ENCODE results near the gene SIGLEC9.

The SIGLEC9 gene

GRCh38 chr19:51097166-51097738 is 27.5 kb upstream of the SIGLEC9 start:
- DNase-seq (ENCODE audit: low read depth) = peak; percentile 47

DNA sequence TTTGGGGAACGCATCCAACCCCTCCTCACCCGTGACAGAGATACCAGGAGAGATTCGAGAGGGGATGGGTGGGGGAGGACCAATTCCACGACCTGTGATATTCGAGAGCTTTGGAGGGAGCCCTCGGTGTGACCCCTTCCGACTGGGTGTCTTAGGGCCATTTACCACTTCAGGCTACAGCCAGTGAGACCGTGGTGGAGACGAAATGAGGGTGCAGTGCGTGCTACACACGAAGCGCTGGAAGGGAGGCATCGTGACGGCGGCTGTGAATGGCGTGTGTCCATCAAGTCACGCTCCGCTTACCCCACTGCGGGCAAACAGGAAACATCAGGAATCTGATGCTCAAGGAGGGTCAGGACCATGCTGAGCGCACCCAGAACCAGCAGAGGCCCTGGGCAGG is 26.9 kb upstream of the SIGLEC9 start:
- no peak for DNase-seq (ENCODE audit: low read depth)

DNA sequence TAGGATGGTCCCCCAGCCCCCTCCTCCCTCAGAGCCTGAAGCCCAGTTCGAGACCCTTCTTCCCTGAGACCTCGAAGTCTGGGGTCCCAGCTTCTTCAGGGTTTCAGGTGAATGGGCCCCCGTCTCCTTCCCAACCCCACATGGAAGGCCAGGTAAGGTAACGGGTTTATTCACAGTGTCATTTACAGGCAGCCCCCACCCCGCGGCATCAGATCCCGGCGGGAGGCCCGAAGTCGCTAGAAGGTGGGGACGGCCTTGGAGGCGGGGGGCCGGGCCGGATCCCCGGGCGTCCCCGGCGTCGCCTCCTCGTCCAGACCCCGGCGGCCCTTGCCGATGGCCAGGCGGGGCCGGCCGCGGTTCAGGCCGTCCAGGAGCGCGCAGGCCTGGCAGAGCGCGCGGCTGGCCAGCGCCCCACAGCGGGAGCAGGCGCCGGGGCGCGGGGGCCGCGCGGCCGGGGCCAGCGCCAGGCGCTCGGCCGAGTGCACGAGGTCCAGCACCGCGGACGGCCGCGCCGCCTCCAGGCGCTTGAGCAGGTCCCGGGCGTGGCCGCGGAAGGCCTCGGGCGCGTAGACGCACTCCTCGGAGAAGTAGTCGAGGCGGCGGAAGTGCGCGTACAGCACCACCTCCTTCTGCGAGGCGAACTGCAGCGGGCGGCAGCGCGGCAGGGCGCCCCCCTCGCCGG is 26.2 kb upstream of the SIGLEC9 start:
- DNase-seq (ENCODE audit: low read depth) = peak; percentile 55

DNA sequence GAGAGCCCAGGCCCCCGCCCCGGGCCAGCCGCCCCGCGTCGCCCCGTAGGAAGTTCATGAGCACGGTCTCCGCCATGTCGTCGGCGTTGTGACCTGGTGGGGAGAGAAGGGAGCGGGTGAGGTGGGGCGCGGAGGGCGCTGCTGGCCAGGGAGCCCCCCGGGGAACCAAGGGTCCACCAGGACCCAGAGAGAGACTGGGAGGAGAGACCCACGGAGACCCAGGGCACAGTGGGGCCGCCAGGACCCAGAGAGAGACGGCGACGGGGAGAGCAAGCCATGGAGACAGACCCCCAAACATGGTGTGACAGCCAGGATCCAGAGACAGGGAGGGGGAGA is 25.7 kb upstream of the SIGLEC9 start:
- DNase-seq (ENCODE audit: low read depth) = no peak

- DNase-seq (ENCODE audit: low read depth) = peak; percentile 22
Measured at GRCh38 chr19:51100601-51101000, 24.1 kb upstream of the SIGLEC9 start.

- DNase-seq (ENCODE audit: low read depth) = peak; percentile 89
Measured at GRCh38 chr19:51101171-51101865, 23.4 kb upstream of the SIGLEC9 start.

DNA sequence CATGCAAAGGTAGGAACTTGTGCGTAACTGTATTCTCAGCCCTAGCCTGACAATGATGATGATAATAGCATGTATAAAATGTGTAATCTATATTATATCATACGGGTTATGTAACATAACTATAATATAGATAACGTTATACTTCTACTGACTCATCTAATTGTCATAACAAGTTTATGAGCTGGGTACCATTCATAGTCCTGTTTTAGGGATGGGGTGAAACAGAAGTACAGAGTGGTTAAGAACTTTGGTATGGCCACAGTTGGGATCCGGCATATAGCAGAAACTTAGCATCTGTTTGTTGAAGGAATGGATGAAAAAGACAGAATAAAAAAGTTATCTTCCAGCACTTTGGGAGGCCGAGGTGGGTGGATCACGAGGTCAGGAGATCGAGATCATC is 21.7 kb upstream of the SIGLEC9 start:
- no peak for DNase-seq (ENCODE audit: low read depth)

DNA sequence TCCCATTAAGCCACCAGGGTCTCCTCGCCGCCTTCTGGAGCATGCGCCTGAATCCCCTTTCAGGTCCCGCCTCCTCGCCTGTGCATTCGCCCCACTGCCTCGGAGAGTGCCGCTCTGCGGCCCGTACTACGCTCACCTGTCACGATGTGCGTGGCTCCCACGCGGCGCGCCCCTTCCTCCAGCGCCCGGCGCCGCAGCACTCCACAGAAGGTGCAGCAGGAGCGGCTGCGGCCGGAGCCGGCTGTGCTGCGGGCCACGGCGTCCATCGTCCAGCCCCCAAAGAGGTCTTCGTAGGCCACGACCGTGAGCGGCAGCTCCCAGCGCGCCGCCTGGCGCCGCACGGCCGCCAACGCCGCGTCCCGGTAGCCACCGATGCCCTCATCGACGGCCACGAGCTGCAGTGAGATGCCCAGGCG is 20.8 kb upstream of the SIGLEC9 start:
- no peak for DNase-seq (ENCODE audit: low read depth)

DNA sequence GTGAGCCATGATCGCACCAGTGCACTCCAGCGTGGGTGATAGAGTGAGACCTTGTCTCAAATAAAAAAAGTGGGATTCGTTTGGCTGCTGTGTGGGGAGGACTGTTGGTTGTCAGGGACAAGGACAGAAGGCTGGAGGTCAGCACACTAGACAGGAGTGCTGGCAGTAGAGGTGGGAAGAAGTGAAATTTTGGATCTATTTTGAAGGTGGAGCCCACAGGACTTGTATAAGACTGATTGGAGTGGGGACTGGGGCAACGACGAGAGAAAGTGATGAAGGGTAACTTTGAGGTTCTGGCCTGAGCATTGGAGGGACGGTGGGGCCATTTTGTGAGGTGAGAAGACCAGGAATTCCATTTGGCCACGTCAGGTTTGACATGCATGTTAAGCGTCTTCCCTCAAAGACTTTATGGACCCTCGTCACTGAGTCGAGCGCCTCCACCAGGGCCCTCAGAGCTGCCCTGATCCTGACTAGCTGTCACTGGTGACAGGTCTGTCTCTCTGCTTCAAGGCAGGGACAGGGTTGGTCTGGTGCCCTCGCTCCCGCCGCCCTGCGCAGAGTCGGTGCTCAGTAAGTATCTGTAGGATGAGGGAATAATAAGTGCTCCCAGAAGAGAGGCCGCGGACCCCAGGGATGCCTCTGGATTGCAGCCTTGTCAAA is 17.2 kb upstream of the SIGLEC9 start:
- no peak for DNase-seq (ENCODE audit: low read depth)

- peak; percentile 100 for DNase-seq (ENCODE audit: low read depth)
Measured at GRCh38 chr19:51108066-51108804, 16.5 kb upstream of the SIGLEC9 start, which contains the start of gene CTU1. CTU1 (minus strand) TSS chr19:51108409; CDS start chr19:51104569, 3,840 bp downstream.

- DNase-seq (ENCODE audit: low read depth) = no peak
Measured at GRCh38 chr19:51108805-51109146, 15.9 kb upstream of the SIGLEC9 start.

- no peak for DNase-seq (ENCODE audit: low read depth)
Measured at GRCh38 chr19:51110666-51110971, 14.1 kb upstream of the SIGLEC9 start.

DNA sequence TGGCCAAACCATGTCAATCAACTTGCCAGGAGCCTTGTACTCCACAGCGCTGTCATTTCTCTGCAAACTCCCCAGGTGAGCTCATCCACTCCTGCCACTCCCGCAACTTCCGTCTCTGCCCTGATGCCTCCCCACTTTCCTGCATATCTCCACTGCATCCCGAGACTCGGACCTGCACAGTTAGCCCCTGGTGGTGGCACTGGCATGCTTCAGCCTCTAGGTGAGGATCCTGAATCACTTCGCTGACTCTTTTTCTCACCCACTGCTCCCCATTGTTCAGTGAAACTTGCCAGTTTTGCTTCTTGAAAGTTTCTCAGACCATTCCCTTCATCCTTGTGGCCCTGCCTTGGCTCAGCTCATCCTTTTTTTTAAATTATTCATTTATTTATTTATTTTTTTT is 13.1 kb upstream of the SIGLEC9 start:
- no peak for DNase-seq (ENCODE audit: low read depth)

DNA sequence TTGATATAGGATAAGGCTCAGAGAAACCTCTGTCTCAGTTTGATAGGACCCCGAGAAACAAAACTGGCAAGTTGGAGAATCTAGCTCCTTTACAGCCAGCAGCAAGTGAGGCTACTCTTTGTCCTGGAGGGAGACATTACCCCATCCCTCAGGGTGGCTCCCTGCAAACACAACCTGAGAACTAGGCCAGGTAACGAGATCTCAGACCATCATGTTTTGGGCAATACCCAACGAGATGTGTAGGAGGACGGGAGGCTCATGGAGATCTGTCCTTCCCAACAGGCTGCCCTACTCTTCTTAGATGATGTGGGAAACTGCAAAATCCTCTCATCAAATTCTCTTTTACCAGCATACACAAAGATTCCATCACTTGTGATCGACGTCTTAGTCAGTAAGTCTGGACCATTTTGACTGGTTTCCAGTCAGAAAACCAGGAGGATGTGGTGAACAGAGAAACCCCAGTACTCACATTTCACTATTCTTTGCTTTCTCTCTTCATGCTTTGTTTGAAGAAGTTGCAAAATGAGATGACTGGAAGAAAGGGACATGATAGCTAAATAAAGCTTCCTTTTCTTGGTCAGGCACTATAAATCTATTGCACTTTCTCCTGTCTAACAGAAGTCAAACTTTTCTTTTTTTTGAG is 10.5 kb upstream of the SIGLEC9 start:
- no peak for DNase-seq (ENCODE audit: low read depth)

GRCh38 chr19:51116736-51117286 is 7.9 kb upstream of the SIGLEC9 start:
- DNase-seq (ENCODE audit: low read depth) = no peak

DNA sequence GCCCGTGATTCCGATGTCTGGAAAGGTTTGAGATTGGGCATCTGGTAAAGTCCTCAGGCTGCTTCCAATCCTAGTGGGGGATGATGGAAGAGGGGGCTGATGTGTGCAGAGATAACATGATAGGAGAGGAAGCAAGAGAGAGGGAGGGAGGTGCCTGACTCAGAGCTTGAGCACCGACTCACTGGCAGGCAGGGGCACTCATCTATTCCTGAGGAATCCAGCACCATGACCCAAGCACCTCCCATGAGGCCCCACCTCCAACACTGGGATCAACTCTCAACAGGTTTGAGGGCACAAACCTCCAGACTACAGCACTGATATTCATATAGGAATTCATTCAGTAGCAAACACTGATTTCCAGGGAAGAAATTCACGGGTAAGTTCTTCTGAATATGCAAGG is 5.6 kb upstream of the SIGLEC9 start:
- peak; percentile 35 for DNase-seq (ENCODE audit: low read depth)

DNA sequence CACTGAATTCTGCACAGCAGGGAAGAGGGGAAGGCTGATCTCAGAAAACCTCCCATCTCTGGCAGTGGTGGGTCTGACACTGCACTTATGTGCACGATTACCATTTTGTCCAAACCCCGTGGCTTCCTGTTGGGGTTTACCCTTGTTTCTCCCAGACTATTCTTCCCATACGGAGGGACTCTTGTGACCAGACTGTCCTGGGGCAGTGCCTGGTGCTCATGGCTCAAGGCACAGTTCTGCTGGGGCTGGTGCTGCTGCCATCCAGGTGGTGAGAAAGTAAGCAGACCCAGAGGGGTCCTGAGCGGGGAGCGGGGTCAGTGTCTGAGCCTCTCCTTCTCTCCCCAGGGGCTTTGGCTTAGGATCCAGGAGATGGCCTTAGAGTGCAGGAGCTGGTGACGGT is 5.1 kb upstream of the SIGLEC9 start:
- DNase-seq (ENCODE audit: low read depth) = no peak

DNA sequence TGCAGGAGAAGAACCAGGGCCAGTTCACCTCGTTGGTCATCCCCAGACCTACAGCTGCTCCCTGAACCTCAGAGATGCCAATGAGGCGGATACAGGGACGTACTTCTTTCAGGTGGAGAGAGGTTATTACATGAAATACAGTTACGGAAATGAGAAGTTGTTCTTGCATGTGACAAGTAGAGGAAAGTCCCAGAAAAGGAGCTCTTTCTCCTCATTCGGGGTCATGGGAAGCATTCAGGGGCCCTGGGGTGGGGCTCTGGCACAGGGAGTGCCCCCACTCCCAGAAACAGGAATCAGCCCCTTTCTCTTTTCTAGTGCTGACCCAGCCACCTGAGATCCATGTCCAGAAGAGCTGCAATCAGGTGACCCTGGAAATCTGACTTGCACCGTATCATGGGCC is 4.5 kb upstream of the SIGLEC9 start:
- DNase-seq (ENCODE audit: low read depth) = no peak

GRCh38 chr19:51121257-51121656 is 3.4 kb upstream of the SIGLEC9 start:
- DNase-seq (ENCODE audit: low read depth) = no peak

- peak; percentile 80 for DNase-seq (ENCODE audit: low read depth)
Measured at GRCh38 chr19:51122112-51122981, 2.4 kb upstream of the SIGLEC9 start.

GRCh38 chr19:51123381-51123800 is 1.3 kb upstream of the SIGLEC9 start:
- peak; percentile 36 for DNase-seq (ENCODE audit: low read depth)
